ENCODE results near the gene PSMD9.

DNA sequence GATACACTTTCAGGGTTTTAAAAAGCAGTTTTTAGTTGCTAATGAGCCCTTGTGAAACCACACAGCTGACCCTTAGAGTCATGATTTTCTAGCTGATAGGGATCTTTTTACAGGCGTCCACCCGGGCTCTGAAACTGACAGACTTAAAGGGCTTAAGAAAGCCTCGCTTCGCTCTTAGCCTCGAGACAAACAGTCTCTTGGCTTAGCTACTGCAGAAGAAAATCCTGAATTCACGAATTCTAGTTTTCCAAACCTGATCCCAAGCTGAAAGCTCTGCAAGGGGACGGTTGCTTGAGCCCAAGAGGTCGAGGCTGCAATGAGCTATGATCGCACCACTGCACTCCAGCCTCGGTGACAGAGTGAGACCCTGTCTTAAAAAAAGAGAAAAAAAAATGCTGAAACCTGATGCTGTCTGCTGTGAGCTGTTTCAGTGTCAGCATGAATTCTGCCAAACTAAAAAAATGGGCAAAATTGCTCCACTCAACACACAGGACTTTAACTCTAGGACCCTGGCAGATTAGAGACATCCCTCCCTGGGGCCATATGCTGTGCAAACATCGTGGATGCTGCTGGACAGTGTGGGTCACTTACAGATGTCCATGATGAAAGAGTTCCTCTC lies 26.8 kb upstream of the PSMD9 start:
- TF ChIP-seq SMARCA5 (IDR thresholded peaks at IDR 0.05) (no peak), ESRRA (IDR thresholded peaks at IDR 0.05; ENCODE audit: low read length) (no peak), NR2F1 (conservative IDR thresholded peaks at IDR 0.05) (no peak), MTA3 (IDR thresholded peaks at IDR 0.05; ENCODE audit: borderline replicate concordance, low read length) (no peak), POLR2AphosphoS5 (IDR thresholded peaks at IDR 0.05; ENCODE audit: low read length) (no peak), SMC3 (IDR thresholded peaks at IDR 0.05; ENCODE audit: borderline replicate concordance, low read length) (no peak), MYC (IDR thresholded peaks at IDR 0.05; ENCODE audit: insufficient read depth, insufficient read length, insufficient replicate concordance, low read length, severe bottlenecking) (no peak), CBFB (IDR thresholded peaks at IDR 0.05; ENCODE audit: low read depth) (no peak), RAD21 (IDR thresholded peaks at IDR 0.05; ENCODE audit: insufficient read depth, low read depth, low read length) (no peak), ZZZ3 (IDR thresholded peaks at IDR 0.05; ENCODE audit: control insufficient read depth, insufficient read length, low read depth) (no peak), EP300 (IDR thresholded peaks at IDR 0.05; ENCODE audit: borderline replicate concordance in 1 of 2, control insufficient read depth in 1 of 2, low read depth in 2 of 2, low read length in 2 of 2) (no peak), FOXM1 (IDR thresholded peaks at IDR 0.05; ENCODE audit: low read depth, low read length) (no peak)
- TF ChIP-seq, protein P1, sequence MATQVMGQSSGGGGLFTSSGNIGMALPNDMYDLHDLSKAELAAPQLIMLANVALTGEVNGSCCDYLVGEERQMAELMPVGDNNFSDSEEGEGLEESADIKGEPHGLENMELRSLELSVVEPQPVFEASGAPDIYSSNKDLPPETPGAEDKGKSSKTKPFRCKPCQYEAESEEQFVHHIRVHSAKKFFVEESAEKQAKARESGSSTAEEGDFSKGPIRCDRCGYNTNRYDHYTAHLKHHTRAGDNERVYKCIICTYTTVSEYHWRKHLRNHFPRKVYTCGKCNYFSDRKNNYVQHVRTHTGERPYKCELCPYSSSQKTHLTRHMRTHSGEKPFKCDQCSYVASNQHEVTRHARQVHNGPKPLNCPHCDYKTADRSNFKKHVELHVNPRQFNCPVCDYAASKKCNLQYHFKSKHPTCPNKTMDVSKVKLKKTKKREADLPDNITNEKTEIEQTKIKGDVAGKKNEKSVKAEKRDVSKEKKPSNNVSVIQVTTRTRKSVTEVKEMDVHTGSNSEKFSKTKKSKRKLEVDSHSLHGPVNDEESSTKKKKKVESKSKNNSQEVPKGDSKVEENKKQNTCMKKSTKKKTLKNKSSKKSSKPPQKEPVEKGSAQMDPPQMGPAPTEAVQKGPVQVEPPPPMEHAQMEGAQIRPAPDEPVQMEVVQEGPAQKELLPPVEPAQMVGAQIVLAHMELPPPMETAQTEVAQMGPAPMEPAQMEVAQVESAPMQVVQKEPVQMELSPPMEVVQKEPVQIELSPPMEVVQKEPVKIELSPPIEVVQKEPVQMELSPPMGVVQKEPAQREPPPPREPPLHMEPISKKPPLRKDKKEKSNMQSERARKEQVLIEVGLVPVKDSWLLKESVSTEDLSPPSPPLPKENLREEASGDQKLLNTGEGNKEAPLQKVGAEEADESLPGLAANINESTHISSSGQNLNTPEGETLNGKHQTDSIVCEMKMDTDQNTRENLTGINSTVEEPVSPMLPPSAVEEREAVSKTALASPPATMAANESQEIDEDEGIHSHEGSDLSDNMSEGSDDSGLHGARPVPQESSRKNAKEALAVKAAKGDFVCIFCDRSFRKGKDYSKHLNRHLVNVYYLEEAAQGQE (IDR thresholded peaks at IDR 0.05; ENCODE audit: low read depth, low read length) = no peak
- TF ChIP-seq, protein P2, sequence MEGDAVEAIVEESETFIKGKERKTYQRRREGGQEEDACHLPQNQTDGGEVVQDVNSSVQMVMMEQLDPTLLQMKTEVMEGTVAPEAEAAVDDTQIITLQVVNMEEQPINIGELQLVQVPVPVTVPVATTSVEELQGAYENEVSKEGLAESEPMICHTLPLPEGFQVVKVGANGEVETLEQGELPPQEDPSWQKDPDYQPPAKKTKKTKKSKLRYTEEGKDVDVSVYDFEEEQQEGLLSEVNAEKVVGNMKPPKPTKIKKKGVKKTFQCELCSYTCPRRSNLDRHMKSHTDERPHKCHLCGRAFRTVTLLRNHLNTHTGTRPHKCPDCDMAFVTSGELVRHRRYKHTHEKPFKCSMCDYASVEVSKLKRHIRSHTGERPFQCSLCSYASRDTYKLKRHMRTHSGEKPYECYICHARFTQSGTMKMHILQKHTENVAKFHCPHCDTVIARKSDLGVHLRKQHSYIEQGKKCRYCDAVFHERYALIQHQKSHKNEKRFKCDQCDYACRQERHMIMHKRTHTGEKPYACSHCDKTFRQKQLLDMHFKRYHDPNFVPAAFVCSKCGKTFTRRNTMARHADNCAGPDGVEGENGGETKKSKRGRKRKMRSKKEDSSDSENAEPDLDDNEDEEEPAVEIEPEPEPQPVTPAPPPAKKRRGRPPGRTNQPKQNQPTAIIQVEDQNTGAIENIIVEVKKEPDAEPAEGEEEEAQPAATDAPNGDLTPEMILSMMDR (IDR thresholded peaks at IDR 0.05 in 2 of 3, conservative IDR thresholded peaks at IDR 0.05 in 1 of 3; ENCODE audit: control insufficient read depth in 2 of 3, extremely low read depth in 1 of 3, insufficient read depth in 1 of 3, low read depth in 3 of 3, low read length in 3 of 3) = no peak

All from GM12878 (cell line).